ENCODE data around the gene CTBP2.
"Not testable (repeated sequence)": the region's sequence is repeated elsewhere in the genome, so short reads cannot be mapped to it uniquely, and the experiment has no call there.

The CTBP2 gene

DNA sequence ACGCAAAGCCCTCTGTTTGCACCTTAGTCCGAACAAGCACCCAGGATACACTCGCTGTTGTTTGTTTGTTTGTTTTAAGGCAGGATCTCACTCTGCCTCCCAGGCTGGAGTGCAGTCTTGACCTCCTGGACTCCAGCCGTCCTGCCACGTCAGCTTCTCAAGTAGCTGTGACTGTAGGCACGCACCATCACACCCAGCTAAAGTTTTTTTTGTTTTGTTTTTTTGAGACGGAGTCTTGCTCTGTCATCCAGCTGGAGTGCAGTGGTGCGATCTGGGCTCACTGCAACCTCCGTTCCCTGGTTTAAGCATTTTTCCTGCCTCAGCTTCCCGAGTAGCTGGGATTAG lies 76.8 kb downstream of the CTBP2 start:
- H3F3A ChIP-seq (ENCODE audit: control insufficient read depth, insufficient read depth): no peaks in the 10 kb centered on the region
- no peaks in the 10 kb centered on the region for H4K20me1 ChIP-seq (ENCODE audit: control insufficient read depth, insufficient read depth, low read depth, low read length)
- no peaks in the 10 kb centered on the region for H3K9me2 ChIP-seq (replicated peaks; ENCODE audit: control insufficient read depth, low read length)
- peaks cover 4% of the 10 kb centered on the region; the same call in 1 of the 2 replicates for H3K36me3 ChIP-seq (ENCODE audit: control insufficient read depth, low read length)
- H3K4me1 ChIP-seq (ENCODE audit: control insufficient read depth, low read length): no peaks in the 10 kb centered on the region
- H3K27me3 ChIP-seq (ENCODE audit: control insufficient read depth, low read length): no peaks in the 10 kb centered on the region
- no peaks in the 10 kb centered on the region for H3K9me3 ChIP-seq (ENCODE audit: control insufficient read depth, insufficient read depth, low read length)
- TF ChIP-seq EZH2phosphoT487 (IDR thresholded peaks at IDR 0.05; ENCODE audit: borderline replicate concordance, low read length): no peak
- TF ChIP-seq, protein P1, sequence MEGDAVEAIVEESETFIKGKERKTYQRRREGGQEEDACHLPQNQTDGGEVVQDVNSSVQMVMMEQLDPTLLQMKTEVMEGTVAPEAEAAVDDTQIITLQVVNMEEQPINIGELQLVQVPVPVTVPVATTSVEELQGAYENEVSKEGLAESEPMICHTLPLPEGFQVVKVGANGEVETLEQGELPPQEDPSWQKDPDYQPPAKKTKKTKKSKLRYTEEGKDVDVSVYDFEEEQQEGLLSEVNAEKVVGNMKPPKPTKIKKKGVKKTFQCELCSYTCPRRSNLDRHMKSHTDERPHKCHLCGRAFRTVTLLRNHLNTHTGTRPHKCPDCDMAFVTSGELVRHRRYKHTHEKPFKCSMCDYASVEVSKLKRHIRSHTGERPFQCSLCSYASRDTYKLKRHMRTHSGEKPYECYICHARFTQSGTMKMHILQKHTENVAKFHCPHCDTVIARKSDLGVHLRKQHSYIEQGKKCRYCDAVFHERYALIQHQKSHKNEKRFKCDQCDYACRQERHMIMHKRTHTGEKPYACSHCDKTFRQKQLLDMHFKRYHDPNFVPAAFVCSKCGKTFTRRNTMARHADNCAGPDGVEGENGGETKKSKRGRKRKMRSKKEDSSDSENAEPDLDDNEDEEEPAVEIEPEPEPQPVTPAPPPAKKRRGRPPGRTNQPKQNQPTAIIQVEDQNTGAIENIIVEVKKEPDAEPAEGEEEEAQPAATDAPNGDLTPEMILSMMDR (IDR thresholded peaks at IDR 0.05; ENCODE audit: low read depth, low read length, poor library complexity, severe bottlenecking): no peak
- no peak overlapping the region for H3K4me3 ChIP-seq (ENCODE audit: low read length)
- H3K4me2 ChIP-seq (ENCODE audit: low read length): no peak overlapping the region
- no peaks in the 10 kb centered on the region for H3K79me2 ChIP-seq (ENCODE audit: control insufficient read depth, low read length)
- H3K27ac ChIP-seq (ENCODE audit: low read depth, low read length): no peak overlapping the region

DNA sequence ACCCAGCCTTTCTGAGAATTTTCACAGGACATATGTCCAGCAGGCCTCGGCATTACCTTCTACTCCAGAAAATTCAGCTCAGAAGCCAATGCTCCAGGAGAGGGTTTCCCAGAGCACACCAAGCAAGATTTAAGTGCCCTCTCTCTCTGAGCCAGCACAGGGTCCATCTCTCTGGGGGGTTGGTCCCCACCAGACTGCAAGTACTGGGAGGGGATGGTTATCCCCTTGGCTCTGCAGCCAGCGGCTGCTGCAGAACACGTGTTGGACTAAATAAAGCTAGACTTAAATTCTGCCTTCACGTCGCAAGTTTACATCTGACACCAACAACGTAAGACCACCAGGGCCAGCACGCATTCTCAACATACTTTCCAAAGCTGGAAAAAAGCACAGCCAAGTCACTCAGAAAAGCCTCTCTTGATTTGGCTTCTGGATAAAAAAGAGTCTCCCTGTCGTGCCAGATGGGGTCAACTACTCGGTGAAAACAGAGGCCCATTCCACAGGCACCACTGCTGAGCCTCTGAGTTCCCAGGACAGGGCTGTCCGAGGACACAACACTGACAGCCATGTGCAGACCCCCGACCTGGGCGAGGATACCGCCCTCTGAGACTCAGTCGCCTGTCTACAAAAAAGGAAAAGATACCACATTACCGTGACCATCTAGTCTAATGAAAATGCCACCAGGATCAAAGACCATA lies 77.3 kb downstream of the CTBP2 start:
- no peaks in the 10 kb centered on the region for H3K79me2 ChIP-seq (ENCODE audit: control insufficient read depth, low read length)
- no peaks in the 10 kb centered on the region for H3K4me1 ChIP-seq (ENCODE audit: control insufficient read depth, low read length)

DNA sequence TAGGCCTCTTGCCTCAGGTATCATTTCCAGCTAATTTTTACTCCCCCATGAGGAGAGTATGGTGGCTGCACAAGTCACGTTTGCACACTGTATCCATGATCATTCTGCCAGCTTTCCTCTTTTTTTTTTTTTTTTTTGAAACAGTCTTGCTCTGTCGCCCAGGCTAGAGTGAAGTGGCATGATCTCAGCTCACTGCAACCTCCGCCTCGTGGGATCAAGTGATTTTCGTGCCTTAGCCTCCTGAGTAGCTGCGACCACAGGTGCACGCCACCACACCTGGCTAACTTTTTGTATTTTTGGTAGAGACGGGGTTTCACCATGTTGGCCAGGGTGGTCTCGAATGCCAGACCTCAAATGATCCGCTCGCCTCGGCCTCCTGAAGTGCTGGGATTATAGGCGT lies 77.9 kb downstream of the CTBP2 start:
- not testable (repeated sequence) for H3K9me3 ChIP-seq (ENCODE audit: control insufficient read depth, insufficient read depth, low read length); H3K27me3 ChIP-seq (ENCODE audit: control insufficient read depth, low read length); H3K4me3 ChIP-seq (ENCODE audit: low read length); H3K79me2 ChIP-seq (ENCODE audit: control insufficient read depth, low read length); H3K27ac ChIP-seq (ENCODE audit: low read depth, low read length); H4K20me1 ChIP-seq (ENCODE audit: control insufficient read depth, insufficient read depth, low read depth, low read length); H3K4me1 ChIP-seq (ENCODE audit: control insufficient read depth, low read length); H3K36me3 ChIP-seq (ENCODE audit: control insufficient read depth, low read length); H3K4me2 ChIP-seq (ENCODE audit: low read length); H3K9me2 ChIP-seq (replicated peaks; ENCODE audit: control insufficient read depth, low read length); H3F3A ChIP-seq (ENCODE audit: control insufficient read depth, insufficient read depth)

More for the DNA sequence above, 77.3 kb downstream of the CTBP2 start:
- no peak for TF ChIP-seq EZH2phosphoT487 (IDR thresholded peaks at IDR 0.05; ENCODE audit: borderline replicate concordance, low read length)
- TF ChIP-seq, protein P1 (IDR thresholded peaks at IDR 0.05; ENCODE audit: low read depth, low read length, poor library complexity, severe bottlenecking): no peak
- Histone ChIP-seq H3K27me3 (ENCODE audit: control insufficient read depth, low read length) (no peaks in the 10 kb centered on the region), H3F3A (ENCODE audit: control insufficient read depth, insufficient read depth) (no peaks in the 10 kb centered on the region), H3K4me2 (ENCODE audit: low read length) (no peak overlapping the region), H4K20me1 (ENCODE audit: control insufficient read depth, insufficient read depth, low read depth, low read length) (no peaks in the 10 kb centered on the region), H3K4me3 (ENCODE audit: low read length) (no peak overlapping the region), H3K9me2 (replicated peaks; ENCODE audit: control insufficient read depth, low read length) (no peaks in the 10 kb centered on the region), H3K36me3 (ENCODE audit: control insufficient read depth, low read length) (peaks cover 4% of the 10 kb centered on the region; the same call in 1 of the 2 replicates), H3K9me3 (ENCODE audit: control insufficient read depth, insufficient read depth, low read length) (no peaks in the 10 kb centered on the region), H3K27ac (ENCODE audit: low read depth, low read length) (no peak overlapping the region)

DNA sequence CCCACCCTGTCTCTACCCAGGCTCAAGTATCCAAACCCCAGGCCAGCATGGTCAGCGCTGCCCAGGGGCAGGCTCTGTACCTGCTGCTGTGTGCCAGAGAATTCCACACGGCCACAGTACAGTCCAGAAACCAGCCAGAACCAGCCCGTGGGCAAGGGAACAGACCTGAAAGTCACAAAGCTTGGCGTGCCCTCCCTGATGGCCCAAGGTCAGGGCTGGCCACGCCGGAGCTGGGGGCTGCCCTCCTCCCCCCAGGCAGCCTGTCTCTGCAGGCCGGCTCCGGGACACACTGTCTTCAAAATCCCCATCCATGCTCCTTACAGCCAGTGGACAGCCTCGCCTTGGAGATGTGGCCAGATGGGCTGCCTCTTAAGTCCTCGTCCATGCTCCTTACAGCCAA lies 78.4 kb downstream of the CTBP2 start:
- Histone ChIP-seq H3K4me1 (ENCODE audit: control insufficient read depth, low read length) (no peaks in the 10 kb centered on the region), H3K9me3 (ENCODE audit: control insufficient read depth, insufficient read depth, low read length) (no peaks in the 10 kb centered on the region), H3K79me2 (ENCODE audit: control insufficient read depth, low read length) (no peaks in the 10 kb centered on the region), H3K27me3 (ENCODE audit: control insufficient read depth, low read length) (no peaks in the 10 kb centered on the region), H3K27ac (ENCODE audit: low read depth, low read length) (no peak overlapping the region), H3K36me3 (ENCODE audit: control insufficient read depth, low read length) (no peaks in the 10 kb centered on the region), H3F3A (ENCODE audit: control insufficient read depth, insufficient read depth) (no peaks in the 10 kb centered on the region), H3K9me2 (replicated peaks; ENCODE audit: control insufficient read depth, low read length) (no peaks in the 10 kb centered on the region), H3K4me2 (ENCODE audit: low read length) (no peak overlapping the region), H4K20me1 (ENCODE audit: control insufficient read depth, insufficient read depth, low read depth, low read length) (no peaks in the 10 kb centered on the region), H3K4me3 (ENCODE audit: low read length) (no peak overlapping the region)
- TF ChIP-seq EZH2phosphoT487 (IDR thresholded peaks at IDR 0.05; ENCODE audit: borderline replicate concordance, low read length): no peak
- TF ChIP-seq, protein P1 (IDR thresholded peaks at IDR 0.05; ENCODE audit: low read depth, low read length, poor library complexity, severe bottlenecking): no peak
